GM19395 (cell line): ENCODE measurements around the gene RPS19BP1.
"Not testable (repeated sequence)": the region's sequence is repeated elsewhere in the genome, so short reads cannot be mapped to it uniquely, and the experiment has no call there.

ENCODE experiments used
- ATAC-seq: cut with Tn5 transposase; IDR thresholded peaks from one replicate; pipeline ENCODE4 v1.9.1; 2021; ENCODE audit warnings: mild to moderate bottlenecking, moderate library complexity; ENCODE audit not compliant: unreplicated experiment

RPS19BP1 gene

DNA sequence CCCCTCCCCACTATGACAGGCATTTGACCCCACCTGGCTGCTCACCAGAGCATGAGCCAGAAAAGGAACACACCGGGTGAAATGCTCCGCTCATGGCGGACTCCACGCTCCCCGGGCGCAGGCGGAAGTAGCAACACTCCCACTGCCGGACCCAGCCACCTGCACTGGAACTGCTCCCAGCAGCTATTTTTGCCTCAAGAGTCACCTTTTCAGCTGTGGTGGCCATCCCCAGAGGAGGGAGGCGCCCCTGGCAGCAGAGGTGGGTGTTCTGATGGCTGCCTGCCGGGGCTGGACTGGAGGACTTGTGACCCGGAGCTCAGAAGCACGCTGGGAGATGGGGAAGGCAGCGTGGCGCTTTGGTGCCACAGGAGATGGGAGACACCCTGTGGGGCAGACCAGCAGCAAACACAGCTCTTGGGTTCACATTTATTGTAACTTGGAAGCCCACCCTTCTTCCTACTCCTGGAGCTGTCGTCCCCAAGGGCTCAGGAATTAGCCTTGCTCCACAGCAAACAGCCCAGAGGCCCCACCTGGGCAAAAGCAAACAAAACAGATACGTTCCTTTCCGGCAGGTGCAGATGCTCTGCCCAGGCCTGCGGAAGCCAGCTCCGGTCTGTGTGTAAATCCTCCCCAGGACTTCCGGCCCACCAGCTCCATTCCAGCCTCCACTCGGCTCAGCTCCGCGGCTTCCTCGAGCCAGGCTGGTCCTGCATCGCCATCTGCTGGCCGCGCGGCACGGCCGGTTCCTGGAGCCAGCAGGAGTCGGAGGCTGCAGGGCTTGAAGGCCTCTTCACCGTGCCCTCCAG, 3.7 kb downstream of the RPS19BP1 start:
- no peak for ATAC-seq

DNA sequence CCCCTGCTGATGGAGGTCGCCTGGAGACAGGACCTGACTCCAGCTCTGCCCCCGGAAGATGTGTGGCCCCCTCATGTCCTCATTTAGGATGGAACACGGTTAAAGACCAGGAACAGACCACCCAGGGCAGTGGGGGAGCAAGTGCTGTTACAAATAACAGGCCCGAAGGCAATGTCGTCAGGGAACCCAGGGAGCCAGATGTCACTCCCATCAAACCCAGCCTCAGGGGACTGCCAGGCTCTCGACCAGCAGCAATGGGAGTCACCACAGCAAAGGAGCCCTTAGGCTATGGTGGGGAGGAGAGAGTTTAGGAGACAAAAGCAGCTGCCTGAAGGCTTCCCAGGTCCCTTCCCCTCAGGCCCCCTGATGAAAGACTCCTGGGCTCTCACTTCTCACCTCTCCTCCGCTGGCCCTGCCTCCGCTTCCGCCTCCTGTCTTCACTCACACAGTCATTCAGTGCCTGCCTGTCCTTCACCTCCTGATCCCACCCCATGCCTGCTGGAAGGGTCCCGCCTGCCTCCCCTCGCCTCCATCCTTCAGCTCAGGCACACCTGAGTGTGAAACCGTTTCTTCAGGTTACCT, 4.4 kb downstream of the RPS19BP1 start:
- ATAC-seq, result no peak

DNA sequence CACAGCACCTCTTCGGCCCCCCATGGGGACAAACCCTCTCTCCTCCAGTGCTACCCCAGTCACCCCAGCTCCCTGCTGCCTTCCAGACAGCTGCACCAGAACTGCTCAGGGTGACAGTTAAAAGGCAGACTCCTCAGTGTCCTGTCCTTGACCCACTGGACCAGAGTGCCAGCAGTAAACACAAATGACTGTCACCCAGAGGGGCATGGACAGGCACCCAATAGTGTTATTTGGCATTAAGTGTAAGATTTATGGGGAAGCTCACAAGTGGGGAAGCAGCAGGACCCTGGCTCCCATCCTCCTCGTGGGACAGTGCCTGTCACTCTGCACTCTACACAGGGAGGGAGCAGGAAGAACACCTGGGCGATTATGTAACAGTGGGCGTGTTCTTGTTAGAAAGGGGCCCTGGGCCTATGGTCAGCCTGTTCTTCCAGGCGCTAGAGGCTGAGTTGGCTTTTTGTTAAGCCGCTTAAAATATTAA, 5.0 kb downstream of the RPS19BP1 start:
- ATAC-seq, result no peak

DNA sequence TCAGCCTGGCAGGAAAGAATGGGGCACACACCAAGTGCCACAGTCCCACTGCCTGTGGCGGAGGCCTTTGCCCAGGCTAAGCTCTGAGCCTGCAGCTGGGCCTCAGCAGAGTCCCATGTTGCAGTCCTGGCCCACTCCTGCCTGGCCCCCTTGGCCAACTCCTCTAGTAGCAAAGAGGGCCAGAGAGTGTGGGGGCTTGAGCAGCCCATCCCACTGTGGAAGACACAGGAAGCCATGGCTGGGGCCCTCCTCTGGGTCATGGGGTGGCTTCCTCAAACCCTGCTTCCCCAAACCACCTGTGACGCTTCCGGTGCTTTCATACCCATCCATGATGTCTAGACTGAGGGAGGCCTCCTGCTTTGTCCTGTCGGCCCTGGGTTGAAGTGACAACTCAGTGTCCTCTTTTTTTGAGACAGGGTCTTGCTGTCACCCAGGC, 5.8 kb downstream of the RPS19BP1 start:
- no peak for ATAC-seq

GRCh38 chr22:39525658-39525975, 6.9 kb downstream of the RPS19BP1 start:
- ATAC-seq, result no peak

GRCh38 chr22:39524753-39525657, 7.5 kb downstream of the RPS19BP1 start:
- ATAC-seq, result no peak

GRCh38 chr22:39524089-39524752, 8.3 kb downstream of the RPS19BP1 start:
- no peak for ATAC-seq

- ATAC-seq, result no peak
Measured at GRCh38 chr22:39522567-39523300, 9.8 kb downstream of the RPS19BP1 start.

DNA sequence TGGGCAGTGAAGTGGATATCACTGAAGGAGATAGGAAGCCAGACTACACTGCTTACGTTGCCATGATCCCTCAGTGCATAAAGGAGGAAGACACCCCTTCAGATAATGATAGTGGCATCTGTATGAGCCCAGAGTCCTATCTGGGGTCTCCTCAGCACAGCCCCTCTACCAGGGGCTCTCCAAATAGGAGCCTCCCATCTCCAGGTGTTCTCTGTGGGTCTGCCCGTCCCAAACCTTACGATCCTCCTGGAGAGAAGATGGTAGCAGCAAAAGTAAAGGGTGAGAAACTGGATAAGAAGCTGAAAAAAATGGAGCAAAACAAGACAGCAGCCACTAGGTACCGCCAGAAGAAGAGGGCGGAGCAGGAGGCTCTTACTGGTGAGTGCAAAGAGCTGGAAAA, 10.5 kb downstream of the RPS19BP1 start:
- ATAC-seq, result not testable (repeated sequence)

GRCh38 chr22:39521106-39521885, 11.3 kb downstream of the RPS19BP1 start:
- not testable (repeated sequence) for ATAC-seq

- peak; percentile 45 for ATAC-seq
Measured at GRCh38 chr22:39520226-39521105, 12.1 kb downstream of the RPS19BP1 start, which contains the start of gene ATF4. TSS of gene ATF4 (plus strand) at chr22:39520562. CDS start at chr22:39521446, 884 bp downstream.

- ATAC-seq, result peak; percentile 79
Measured at GRCh38 chr22:39519681-39520225, 12.8 kb downstream of the RPS19BP1 start.

GRCh38 chr22:39518996-39519680, 13.4 kb downstream of the RPS19BP1 start:
- ATAC-seq, result no peak

DNA sequence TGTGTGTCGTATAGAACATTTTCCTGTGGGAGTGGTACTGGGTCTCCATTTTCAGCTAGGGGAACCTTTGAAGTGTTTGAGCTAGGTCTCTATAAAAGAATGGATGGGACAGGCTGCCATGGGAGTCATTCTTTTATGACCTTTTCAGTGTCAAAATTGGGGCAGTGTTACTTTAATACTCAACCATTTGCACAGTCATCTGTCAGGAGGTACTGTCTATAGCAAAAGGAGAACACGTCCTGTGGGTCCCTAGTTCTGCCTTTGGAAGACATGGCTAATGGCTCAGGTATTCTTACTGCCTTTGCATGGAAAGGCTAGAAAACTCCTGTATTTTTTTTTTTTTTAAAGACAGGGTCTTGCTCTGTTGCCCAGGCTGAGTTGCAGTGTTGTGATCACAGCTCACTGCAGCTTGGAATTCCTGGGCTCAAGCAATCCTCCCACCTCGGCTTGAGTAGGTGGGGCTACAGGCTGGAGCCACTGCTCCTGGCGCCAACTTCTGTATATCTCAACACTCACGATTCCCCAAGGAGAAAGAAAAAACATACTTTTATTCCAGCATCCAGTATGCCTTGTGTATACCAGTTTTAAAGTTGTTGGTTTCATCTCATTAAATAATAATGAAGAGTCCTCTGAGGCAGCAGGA, 14.3 kb downstream of the RPS19BP1 start:
- ATAC-seq, result no peak

GRCh38 chr22:39517470-39517869, 15.1 kb downstream of the RPS19BP1 start:
- no peak for ATAC-seq

DNA sequence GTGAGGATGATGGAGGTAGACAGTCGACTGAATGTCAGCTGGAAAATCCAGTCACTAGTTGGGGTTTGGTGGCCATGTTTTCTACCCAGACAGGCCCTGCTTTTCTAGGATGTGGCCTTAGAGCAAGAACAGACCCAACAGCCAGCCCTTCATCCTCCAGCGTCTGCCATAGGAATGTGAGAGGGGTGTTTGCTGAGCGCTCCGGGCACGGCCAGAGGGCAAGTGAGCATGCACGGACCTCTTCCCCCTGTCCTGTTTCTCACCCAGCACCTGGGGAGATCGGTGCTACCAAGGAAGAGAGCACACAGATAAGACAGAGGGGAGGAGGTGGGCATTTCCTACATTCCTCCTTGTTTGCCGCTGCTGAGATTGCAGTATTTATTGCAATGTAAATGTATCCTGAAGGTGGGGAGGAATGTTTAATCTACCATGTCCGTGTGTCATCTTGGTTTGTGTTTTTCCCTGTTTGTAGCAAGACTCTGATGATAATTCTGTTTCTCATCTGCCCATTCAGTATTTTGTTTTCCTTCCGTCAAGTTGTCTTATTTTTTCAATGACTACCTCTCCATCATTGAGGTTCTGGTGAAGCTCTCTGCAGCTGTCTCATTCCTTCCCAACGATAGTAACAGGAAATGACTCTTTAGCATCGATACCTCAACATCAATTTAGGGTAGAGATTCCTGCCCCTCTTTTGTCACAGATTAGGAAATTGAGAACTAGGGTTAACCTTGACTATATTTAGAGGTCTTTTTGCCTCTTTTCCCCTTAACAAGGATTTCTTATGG, 17.1 kb downstream of the RPS19BP1 start:
- no peak for ATAC-seq
